Measurements from ENCODE around the gene FXYD3. TPM values are rescaled to one million over a fixed set of nuclear protein-coding genes. Genes with fewer than 3 reads are reported as not detected.

FXYD3 gene
- total and polyA plus RNA-seq, 2 experiments from 2014 or later, result 0.35 TPM; not detected in 1

DNA sequence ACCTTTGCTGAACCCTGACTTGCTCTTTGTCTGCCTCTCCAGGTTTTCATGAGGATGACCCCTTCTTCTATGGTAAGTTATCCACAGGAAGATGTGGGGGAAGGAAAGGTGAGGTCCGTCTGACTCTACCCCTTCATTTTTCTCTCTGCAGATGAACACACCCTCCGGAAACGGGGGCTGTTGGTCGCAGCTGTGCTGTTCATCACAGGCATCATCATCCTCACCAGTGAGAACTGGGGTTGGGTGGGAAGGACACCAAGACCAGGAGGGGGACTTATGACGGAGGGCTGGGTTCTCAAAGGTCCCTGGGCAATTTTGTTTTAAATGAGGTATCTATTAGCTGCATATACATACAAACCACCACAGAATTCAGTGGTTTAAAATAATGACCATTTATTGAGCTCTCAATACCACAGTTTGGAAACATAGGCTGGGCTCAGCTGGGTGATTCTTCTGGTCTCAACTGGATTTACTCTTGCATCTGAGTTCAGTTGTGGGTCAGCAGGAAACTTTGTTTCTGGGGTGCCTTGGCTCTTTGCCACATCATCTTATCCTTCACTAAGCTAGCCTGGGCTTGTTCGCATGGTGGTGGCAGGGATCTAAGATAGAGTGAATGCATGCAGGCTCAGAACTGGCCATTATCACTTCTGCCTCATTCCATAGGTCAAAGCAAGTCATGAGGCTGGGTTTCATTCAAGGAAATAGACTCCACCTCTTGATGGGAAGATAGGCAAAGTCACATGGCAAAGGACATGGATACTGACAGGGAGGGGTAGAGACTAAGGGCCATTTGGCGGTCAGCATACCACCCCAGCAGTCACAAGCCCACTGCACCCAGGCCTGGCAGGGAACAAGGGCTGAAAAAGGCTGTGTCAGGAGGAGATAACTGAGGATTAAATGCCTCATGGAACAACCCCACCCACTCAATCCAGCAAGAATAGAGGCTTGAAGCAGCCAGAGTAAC is 50.8 kb downstream of the FXYD3 start:
- Histone ChIP-seq H3K4me1 (ENCODE audit: low read depth) (no peaks in the 10 kb centered on the region), H3K9me3 (ENCODE audit: low read depth) (no peaks in the 10 kb centered on the region), H3K27me3 (no peaks in the 10 kb centered on the region), H3K27ac (no peak overlapping the region), H3K4me3 (no peak overlapping the region), H3K36me3 (no peaks in the 10 kb centered on the region)
- no peak for DNase-seq (ENCODE audit: low read depth in 1 of 2, low spot score in 1 of 2)
- TF ChIP-seq, protein P1, sequence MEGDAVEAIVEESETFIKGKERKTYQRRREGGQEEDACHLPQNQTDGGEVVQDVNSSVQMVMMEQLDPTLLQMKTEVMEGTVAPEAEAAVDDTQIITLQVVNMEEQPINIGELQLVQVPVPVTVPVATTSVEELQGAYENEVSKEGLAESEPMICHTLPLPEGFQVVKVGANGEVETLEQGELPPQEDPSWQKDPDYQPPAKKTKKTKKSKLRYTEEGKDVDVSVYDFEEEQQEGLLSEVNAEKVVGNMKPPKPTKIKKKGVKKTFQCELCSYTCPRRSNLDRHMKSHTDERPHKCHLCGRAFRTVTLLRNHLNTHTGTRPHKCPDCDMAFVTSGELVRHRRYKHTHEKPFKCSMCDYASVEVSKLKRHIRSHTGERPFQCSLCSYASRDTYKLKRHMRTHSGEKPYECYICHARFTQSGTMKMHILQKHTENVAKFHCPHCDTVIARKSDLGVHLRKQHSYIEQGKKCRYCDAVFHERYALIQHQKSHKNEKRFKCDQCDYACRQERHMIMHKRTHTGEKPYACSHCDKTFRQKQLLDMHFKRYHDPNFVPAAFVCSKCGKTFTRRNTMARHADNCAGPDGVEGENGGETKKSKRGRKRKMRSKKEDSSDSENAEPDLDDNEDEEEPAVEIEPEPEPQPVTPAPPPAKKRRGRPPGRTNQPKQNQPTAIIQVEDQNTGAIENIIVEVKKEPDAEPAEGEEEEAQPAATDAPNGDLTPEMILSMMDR (IDR thresholded peaks at IDR 0.05; ENCODE audit: low read depth, low read length), result no peak

DNA sequence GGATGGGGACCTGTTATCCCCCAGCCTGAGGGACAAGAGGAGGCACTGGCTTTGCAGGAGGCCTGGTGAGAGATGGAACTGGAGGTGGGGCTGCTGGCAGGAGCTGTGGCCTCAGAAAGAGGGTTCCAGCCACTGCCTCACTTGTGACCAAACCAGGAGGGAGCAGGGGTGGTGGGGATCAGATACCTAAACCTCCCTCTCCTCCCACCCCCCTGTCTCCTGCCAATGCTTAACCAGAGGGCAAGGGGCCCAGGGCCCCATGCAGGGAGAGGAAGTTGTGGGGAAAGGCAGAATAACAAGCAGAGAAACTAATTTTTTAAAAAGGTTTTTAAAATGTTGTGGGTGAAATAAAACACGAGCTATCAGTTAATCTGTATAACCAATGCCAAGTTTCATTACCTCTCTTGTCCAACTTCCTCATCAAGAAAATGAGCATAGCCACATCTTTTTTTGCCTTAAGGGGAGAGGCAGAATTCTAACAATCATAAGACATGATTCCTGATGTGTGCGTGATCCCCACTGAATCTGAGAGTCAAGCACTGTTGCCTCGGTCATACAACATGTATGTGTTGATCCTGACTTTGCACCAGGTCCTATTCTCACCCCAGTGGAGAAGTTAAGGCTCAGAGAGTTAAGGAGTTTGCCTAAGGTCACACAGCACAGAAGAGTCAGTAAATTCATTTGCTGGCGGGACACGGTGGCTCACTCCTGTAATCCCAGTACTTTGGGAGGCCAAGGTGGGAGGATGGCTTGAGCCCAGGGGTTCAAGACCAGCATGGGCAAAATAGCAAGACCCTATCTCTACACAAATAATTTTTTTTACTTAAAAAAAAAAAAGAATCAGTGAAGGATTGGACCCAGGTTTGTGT is 51.9 kb downstream of the FXYD3 start:
- Histone ChIP-seq H3K4me3 (no peak overlapping the region), H3K4me1 (ENCODE audit: low read depth) (no peaks in the 10 kb centered on the region), H3K27me3 (no peaks in the 10 kb centered on the region), H3K9me3 (ENCODE audit: low read depth) (no peaks in the 10 kb centered on the region), H3K36me3 (no peaks in the 10 kb centered on the region), H3K27ac (no peak overlapping the region)
- TF ChIP-seq, protein P1 (IDR thresholded peaks at IDR 0.05; ENCODE audit: low read depth, low read length), result no peak
- DNase-seq (ENCODE audit: low read depth in 1 of 2, low spot score in 1 of 2), result no peak

DNA sequence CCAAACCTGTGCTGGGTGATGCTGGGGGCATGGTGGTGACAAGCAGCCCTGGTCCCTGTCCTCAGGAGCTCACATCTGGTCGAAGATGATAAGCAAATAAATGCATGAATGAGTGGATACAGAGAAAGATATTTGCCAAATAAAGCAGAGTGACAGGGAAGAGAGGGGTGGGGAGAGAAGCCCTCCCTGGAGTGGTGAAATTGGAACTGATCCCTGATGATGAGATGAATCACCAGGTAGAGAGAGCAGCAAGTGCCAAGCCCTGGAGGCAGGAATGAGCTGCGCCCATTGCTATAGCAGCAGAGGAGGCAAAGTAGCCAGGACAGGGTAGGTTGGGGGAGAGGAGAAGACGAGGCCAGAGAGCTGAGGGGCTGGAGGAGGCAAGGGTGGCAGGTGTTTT is 52.6 kb downstream of the FXYD3 start:
- TF ChIP-seq, protein P1 (IDR thresholded peaks at IDR 0.05; ENCODE audit: low read depth, low read length), result no peak
- H3K27ac ChIP-seq, result no peak overlapping the region
- no peaks in the 10 kb centered on the region for H3K27me3 ChIP-seq
- no peak for DNase-seq (ENCODE audit: low read depth in 1 of 2, low spot score in 1 of 2)
- H3K36me3 ChIP-seq, result no peaks in the 10 kb centered on the region
- H3K4me3 ChIP-seq, result no peak overlapping the region
- no peaks in the 10 kb centered on the region for H3K4me1 ChIP-seq (ENCODE audit: low read depth)
- H3K9me3 ChIP-seq (ENCODE audit: low read depth), result no peaks in the 10 kb centered on the region

DNA sequence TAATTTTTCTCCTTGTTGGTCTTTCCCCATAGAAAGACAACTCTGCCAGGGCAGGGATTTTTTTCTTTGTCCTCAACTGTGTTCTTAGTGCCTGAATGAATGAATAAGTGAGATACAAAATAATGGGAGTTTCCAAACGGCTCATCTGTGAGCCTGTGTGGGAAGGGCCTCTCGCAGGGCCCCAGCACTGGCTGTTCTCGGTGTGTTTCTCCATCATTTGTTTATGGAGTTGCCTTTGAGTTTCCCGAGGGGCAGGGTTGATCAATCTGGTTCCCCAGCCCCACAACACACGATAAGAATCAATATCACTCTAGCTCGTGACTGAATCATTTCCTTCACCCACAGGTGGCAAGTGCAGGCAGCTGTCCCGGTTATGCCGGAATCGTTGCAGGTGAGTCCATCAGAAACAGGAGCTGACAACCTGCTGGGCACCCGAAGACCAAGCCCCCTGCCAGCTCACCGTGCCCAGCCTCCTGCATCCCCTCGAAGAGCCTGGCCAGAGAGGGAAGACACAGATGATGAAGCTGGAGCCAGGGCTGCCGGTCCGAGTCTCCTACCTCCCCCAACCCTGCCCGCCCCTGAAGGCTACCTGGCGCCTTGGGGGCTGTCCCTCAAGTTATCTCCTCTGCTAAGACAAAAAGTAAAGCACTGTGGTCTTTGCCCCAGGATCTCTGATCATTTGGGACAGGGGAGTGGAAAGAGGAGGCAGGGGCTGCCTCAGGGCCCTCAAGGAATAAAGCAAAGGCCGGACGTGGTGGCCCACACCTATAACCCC is 53.8 kb downstream of the FXYD3 start:
- no peaks in the 10 kb centered on the region for H3K36me3 ChIP-seq
- H3K9me3 ChIP-seq (ENCODE audit: low read depth), result no peaks in the 10 kb centered on the region
- H3K4me3 ChIP-seq, result no peak overlapping the region
- TF ChIP-seq, protein P1 (IDR thresholded peaks at IDR 0.05; ENCODE audit: low read depth, low read length), result no peak
- no peak overlapping the region for H3K27ac ChIP-seq
- H3K4me1 ChIP-seq (ENCODE audit: low read depth), result no peaks in the 10 kb centered on the region
- no peak for DNase-seq (ENCODE audit: low read depth in 1 of 2, low spot score in 1 of 2)
- H3K27me3 ChIP-seq, result no peaks in the 10 kb centered on the region

Data from cardiac muscle cell (in vitro differentiated cells and primary cell).